ENCODE measurements around the gene IQSEC3.

Gene IQSEC3

DNA sequence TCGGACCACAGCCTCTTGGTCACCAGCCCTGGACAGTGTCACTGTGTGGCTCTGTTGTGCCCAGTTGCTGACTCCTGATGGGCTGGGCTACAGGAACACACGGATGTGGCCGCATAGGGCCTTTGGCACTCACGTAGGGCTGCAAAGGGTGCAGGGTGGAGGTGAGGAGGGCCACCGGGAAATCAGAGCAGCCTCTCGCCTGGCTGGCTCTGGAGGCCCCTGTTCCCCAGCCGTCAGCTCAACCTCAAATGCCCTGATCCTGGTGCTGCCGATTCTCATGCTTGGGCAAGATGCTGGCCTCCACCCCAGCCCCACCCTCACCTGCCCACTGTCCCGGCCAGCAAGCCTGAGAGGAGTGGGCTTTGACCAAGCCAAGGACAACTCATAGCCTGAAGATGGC lies 88.4 kb downstream of the IQSEC3 start:
- Histone ChIP-seq H3K27ac (ENCODE audit: low read length) (no peak overlapping the region), H3K9me3 (ENCODE audit: control insufficient read depth in 2 of 2, low read length in 2 of 2) (no peaks in the 10 kb centered on the region), H3K9ac (ENCODE audit: low read length in 2 of 2) (no peak overlapping the region), H3K36me3 (ENCODE audit: control insufficient read depth in 2 of 2, insufficient read depth in 2 of 2, low read length in 2 of 2) (no peaks in the 10 kb centered on the region), H3K4me1 (ENCODE audit: control insufficient read depth, insufficient read depth, low read length) (no peaks in the 10 kb centered on the region), H3K27me3 (ENCODE audit: control insufficient read depth in 1 of 2, insufficient read depth in 2 of 2, low read length in 2 of 2) (peaks cover 0 to 18% of the 10 kb centered on the region in 2 donors), H3K4me3 (ENCODE audit: low read length in 2 of 2) (no peak overlapping the region)

GRCh38 chr12:155646-156045 lies 89.1 kb downstream of the IQSEC3 start:
- no peaks in the 10 kb centered on the region for H3K36me3 ChIP-seq (ENCODE audit: control insufficient read depth in 2 of 2, insufficient read depth in 2 of 2, low read length in 2 of 2)
- H3K4me3 ChIP-seq (ENCODE audit: low read length in 2 of 2), result no peak overlapping the region
- H3K4me1 ChIP-seq (ENCODE audit: control insufficient read depth, insufficient read depth, low read length), result no peaks in the 10 kb centered on the region
- H3K9me3 ChIP-seq (ENCODE audit: control insufficient read depth in 2 of 2, low read length in 2 of 2), result no peaks in the 10 kb centered on the region
- no peak overlapping the region for H3K27ac ChIP-seq (ENCODE audit: low read length)
- H3K27me3 ChIP-seq (ENCODE audit: control insufficient read depth in 1 of 2, insufficient read depth in 2 of 2, low read length in 2 of 2), result peaks cover 0 to 18% of the 10 kb centered on the region in 2 donors
- no peak overlapping the region for H3K9ac ChIP-seq (ENCODE audit: low read length in 2 of 2)

DNA sequence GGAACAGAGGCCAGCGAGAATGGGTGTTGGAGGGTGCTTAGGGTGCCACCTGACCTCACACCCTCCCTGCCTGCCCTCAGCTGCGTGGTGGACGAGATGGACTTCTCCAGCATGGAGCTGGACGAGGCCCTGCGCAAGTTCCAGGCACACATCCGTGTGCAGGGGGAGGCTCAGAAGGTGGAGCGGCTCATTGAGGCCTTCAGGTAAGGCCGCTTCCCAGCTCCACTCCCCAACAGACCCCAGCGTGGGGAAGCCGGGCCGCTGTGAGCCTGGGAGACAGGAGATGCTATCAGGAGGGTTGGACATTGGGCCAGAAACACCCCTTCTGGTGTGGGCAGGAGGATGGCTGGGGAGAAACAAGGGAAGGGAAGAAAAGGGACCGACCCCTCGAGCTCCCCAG lies 90.4 kb downstream of the IQSEC3 start:
- H3K9me3 ChIP-seq (ENCODE audit: control insufficient read depth in 2 of 2, low read length in 2 of 2), result no peaks in the 10 kb centered on the region
- H3K4me1 ChIP-seq (ENCODE audit: control insufficient read depth, insufficient read depth, low read length), result no peaks in the 10 kb centered on the region
- peaks cover 0 to 18% of the 10 kb centered on the region in 2 donors for H3K27me3 ChIP-seq (ENCODE audit: control insufficient read depth in 1 of 2, insufficient read depth in 2 of 2, low read length in 2 of 2)
- no peak overlapping the region for H3K27ac ChIP-seq (ENCODE audit: low read length)
- no peaks in the 10 kb centered on the region for H3K36me3 ChIP-seq (ENCODE audit: control insufficient read depth in 2 of 2, insufficient read depth in 2 of 2, low read length in 2 of 2)
- no peak overlapping the region for H3K4me3 ChIP-seq (ENCODE audit: low read length in 2 of 2)
- no peak overlapping the region for H3K9ac ChIP-seq (ENCODE audit: low read length in 2 of 2)

GRCh38 chr12:157644-158043 lies 91.1 kb downstream of the IQSEC3 start:
- no peaks in the 10 kb centered on the region for H3K4me1 ChIP-seq (ENCODE audit: control insufficient read depth, insufficient read depth, low read length)
- H3K27ac ChIP-seq (ENCODE audit: low read length), result no peak overlapping the region
- H3K9ac ChIP-seq (ENCODE audit: low read length in 2 of 2), result no peak overlapping the region
- peaks cover 0 to 12% of the 10 kb centered on the region in 2 donors for H3K27me3 ChIP-seq (ENCODE audit: control insufficient read depth in 1 of 2, insufficient read depth in 2 of 2, low read length in 2 of 2)
- no peaks in the 10 kb centered on the region for H3K36me3 ChIP-seq (ENCODE audit: control insufficient read depth in 2 of 2, insufficient read depth in 2 of 2, low read length in 2 of 2)
- no peak overlapping the region for H3K4me3 ChIP-seq (ENCODE audit: low read length in 2 of 2)
- no peaks in the 10 kb centered on the region for H3K9me3 ChIP-seq (ENCODE audit: control insufficient read depth in 2 of 2, low read length in 2 of 2)

DNA sequence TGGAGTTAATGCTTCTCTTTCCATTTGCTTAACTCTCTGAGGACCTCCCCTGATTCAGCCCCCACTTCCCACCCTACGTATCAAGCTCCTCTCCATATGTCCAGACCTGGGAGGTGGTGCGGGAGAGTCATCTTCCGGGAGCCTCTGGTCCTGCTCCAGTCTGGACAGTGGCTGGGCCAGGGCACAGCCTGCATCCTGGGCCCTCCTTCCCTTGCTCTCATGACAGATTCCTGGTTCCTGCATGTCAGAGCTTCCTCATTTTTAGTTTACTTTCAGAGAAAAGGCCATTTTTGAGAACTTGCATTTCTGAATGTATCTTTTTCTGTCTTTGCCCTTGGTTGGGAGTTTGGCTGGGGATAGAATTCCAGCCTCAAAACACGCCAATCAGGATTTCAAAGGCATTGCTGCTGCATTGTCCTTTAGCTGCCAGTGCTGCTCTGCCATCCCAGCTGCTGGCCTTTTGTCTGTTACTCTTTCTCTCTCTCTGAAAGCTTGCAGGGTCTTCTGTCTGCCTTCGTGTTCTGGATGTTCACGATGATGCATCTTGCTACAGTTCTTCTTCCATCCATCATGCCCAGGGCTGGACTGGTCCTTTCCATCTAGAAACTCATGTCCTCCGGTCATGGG lies 92.7 kb downstream of the IQSEC3 start:
- Histone ChIP-seq H3K27ac (ENCODE audit: low read length) (no peak overlapping the region), H3K27me3 (ENCODE audit: control insufficient read depth in 1 of 2, insufficient read depth in 2 of 2, low read length in 2 of 2) (peaks cover 9 to 12% of the 10 kb centered on the region in 2 donors), H3K4me1 (ENCODE audit: control insufficient read depth, insufficient read depth, low read length) (no peaks in the 10 kb centered on the region), H3K9ac (ENCODE audit: low read length in 2 of 2) (no peak overlapping the region), H3K9me3 (ENCODE audit: control insufficient read depth in 2 of 2, low read length in 2 of 2) (no peaks in the 10 kb centered on the region), H3K4me3 (ENCODE audit: low read length in 2 of 2) (no peak overlapping the region), H3K36me3 (ENCODE audit: control insufficient read depth in 2 of 2, insufficient read depth in 2 of 2, low read length in 2 of 2) (no peaks in the 10 kb centered on the region)

- Histone ChIP-seq H3K4me3 (ENCODE audit: low read length in 2 of 2) (no peak overlapping the region), H3K4me1 (ENCODE audit: control insufficient read depth, insufficient read depth, low read length) (no peaks in the 10 kb centered on the region), H3K9me3 (ENCODE audit: control insufficient read depth in 2 of 2, low read length in 2 of 2) (no peaks in the 10 kb centered on the region), H3K36me3 (ENCODE audit: control insufficient read depth in 2 of 2, insufficient read depth in 2 of 2, low read length in 2 of 2) (no peaks in the 10 kb centered on the region), H3K27me3 (ENCODE audit: control insufficient read depth in 1 of 2, insufficient read depth in 2 of 2, low read length in 2 of 2) (peaks cover 9 to 11% of the 10 kb centered on the region in 2 donors), H3K9ac (ENCODE audit: low read length in 2 of 2) (no peak overlapping the region), H3K27ac (ENCODE audit: low read length) (no peak overlapping the region)
Observed at GRCh38 chr12:160858-161257, 94.3 kb downstream of the IQSEC3 start.

DNA sequence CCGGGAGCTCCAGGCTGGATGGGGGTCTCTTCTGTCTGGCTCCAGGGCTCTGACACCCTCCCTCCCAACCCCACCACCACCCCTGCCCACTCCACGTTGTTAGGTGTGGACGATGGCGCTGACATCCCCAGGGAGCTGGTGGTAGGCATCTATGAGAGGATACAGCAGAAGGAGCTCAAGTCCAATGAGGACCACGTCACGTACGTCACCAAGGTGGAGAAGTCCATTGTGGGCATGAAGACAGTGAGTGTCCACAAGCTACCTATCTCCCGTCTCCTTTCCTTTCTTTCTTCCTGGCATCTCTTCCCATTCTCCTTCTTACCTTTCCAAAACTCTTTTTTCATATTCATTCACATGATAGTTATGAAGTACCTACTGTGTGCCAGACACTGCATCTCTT lies 95.3 kb downstream of the IQSEC3 start:
- H3K27me3 ChIP-seq (ENCODE audit: control insufficient read depth in 1 of 2, insufficient read depth in 2 of 2, low read length in 2 of 2), result peaks cover 9 to 11% of the 10 kb centered on the region in 2 donors
- H3K4me1 ChIP-seq (ENCODE audit: control insufficient read depth, insufficient read depth, low read length), result no peaks in the 10 kb centered on the region
- H3K9me3 ChIP-seq (ENCODE audit: control insufficient read depth in 2 of 2, low read length in 2 of 2), result no peaks in the 10 kb centered on the region
- no peaks in the 10 kb centered on the region for H3K36me3 ChIP-seq (ENCODE audit: control insufficient read depth in 2 of 2, insufficient read depth in 2 of 2, low read length in 2 of 2)
- H3K27ac ChIP-seq (ENCODE audit: low read length), result no peak overlapping the region
- no peak overlapping the region for H3K9ac ChIP-seq (ENCODE audit: low read length in 2 of 2)
- H3K4me3 ChIP-seq (ENCODE audit: low read length in 2 of 2), result no peak overlapping the region

DNA sequence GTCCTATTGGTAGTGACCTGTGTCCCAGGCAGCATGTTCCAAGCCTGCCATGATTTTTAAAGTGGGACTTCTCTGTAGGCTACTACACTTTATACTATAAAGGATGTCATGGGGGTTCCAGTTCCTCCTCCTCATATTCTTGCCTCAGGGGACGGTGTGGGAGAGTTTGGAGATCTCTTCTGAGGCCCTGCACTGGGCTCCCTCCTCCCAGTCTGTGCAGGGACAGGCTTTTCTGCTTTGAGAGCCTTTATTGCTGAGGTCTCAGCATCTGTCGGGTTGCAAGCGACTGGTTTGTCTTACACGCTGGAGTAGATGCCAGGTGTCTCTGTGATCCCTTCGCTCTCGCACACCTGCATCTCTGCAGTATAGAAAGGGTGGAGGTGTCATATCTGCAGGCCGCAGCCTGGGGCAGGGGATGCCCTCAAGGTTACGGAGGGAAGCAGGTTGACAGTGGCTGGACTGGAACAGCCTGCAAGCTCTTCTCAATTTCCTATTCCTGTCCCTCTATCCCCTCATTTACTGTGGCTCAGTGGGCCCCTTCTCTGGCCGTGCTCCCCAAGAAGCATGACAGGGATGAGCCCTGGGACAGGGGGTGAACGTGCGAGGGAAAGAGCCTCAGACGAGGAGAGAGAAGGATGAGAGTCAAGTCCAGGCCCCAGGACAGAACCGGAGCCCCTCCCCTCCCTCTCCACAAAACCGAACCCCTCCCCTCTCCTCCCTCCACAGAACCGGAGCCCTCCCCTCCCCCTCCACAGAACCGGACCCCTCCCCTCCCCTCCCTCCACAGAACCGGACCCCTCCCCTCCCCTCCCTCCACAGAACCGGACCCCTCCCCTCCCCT lies 96.1 kb downstream of the IQSEC3 start:
- H3K27me3 ChIP-seq (ENCODE audit: control insufficient read depth in 1 of 2, insufficient read depth in 2 of 2, low read length in 2 of 2), result peaks cover 9% of the 10 kb centered on the region in 2 donors
- no peaks in the 10 kb centered on the region for H3K36me3 ChIP-seq (ENCODE audit: control insufficient read depth in 2 of 2, insufficient read depth in 2 of 2, low read length in 2 of 2)
- H3K9me3 ChIP-seq (ENCODE audit: control insufficient read depth in 2 of 2, low read length in 2 of 2), result no peaks in the 10 kb centered on the region
- H3K9ac ChIP-seq (ENCODE audit: low read length in 2 of 2), result no peak overlapping the region
- H3K27ac ChIP-seq (ENCODE audit: low read length), result no peak overlapping the region
- H3K4me3 ChIP-seq (ENCODE audit: low read length in 2 of 2), result no peak overlapping the region
- H3K4me1 ChIP-seq (ENCODE audit: control insufficient read depth, insufficient read depth, low read length), result no peaks in the 10 kb centered on the region

- H3K27ac ChIP-seq (ENCODE audit: low read length), result no peak overlapping the region
- no peak overlapping the region for H3K4me3 ChIP-seq (ENCODE audit: low read length in 2 of 2)
- no peak overlapping the region for H3K9ac ChIP-seq (ENCODE audit: low read length in 2 of 2)
- no peaks in the 10 kb centered on the region for H3K4me1 ChIP-seq (ENCODE audit: control insufficient read depth, insufficient read depth, low read length)
- H3K27me3 ChIP-seq (ENCODE audit: control insufficient read depth in 1 of 2, insufficient read depth in 2 of 2, low read length in 2 of 2), result peaks cover 9% of the 10 kb centered on the region in 2 donors
- no peaks in the 10 kb centered on the region for H3K9me3 ChIP-seq (ENCODE audit: control insufficient read depth in 2 of 2, low read length in 2 of 2)
- H3K36me3 ChIP-seq (ENCODE audit: control insufficient read depth in 2 of 2, insufficient read depth in 2 of 2, low read length in 2 of 2), result no peaks in the 10 kb centered on the region
Observed at GRCh38 chr12:163406-163986, 96.9 kb downstream of the IQSEC3 start.

DNA sequence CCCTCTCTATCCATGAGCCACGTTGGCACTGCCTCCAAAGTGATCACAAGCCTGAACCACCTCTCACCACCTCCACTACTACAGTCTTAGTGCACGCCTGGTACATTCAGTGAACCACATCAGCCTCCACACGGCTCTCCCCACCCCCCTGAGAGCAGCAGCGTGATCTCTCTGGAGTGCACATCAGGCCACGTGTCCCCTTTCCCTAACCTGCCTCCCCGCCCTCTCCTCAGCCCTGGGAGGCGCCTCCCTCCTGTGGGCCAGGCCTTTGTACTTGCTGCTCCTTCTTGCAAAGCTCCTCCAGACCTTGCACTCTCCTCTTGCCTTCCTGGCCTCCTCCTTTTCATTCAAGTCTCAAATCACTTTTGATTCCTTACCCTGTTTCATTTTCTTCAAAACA lies 97.6 kb downstream of the IQSEC3 start:
- H3K4me3 ChIP-seq (ENCODE audit: low read length in 2 of 2), result no peak overlapping the region
- H3K27me3 ChIP-seq (ENCODE audit: control insufficient read depth in 1 of 2, insufficient read depth in 2 of 2, low read length in 2 of 2), result peaks cover 9% of the 10 kb centered on the region in 2 donors
- no peaks in the 10 kb centered on the region for H3K36me3 ChIP-seq (ENCODE audit: control insufficient read depth in 2 of 2, insufficient read depth in 2 of 2, low read length in 2 of 2)
- no peaks in the 10 kb centered on the region for H3K9me3 ChIP-seq (ENCODE audit: control insufficient read depth in 2 of 2, low read length in 2 of 2)
- no peak overlapping the region for H3K27ac ChIP-seq (ENCODE audit: low read length)
- no peaks in the 10 kb centered on the region for H3K4me1 ChIP-seq (ENCODE audit: control insufficient read depth, insufficient read depth, low read length)
- H3K9ac ChIP-seq (ENCODE audit: low read length in 2 of 2), result no peak overlapping the region

Data from stomach smooth muscle (tissue), 2 donors.